GM12878 (cell line): ENCODE data around the gene DRICH1. TPM values are rescaled to one million over a fixed set of nuclear protein-coding genes. Genes with fewer than 3 reads are reported as not detected.

Source experiments
- ATAC-seq: fragments of 200-7000 bp; cut with Tn5 transposase; 3 replicates; pipeline ENCODE4 v1.9.1; 2020; ENCODE audit warnings: mild to moderate bottlenecking, moderate library complexity
- BruUV-seq: library from RNA; stranded (reverse); fragments of 400-500 nt; replicated peaks from 2 replicates; lab custom pipeline; 2021; lab: Mats Ljungman, UMichigan
- CTCF ChIA-PET: fragments of 300-600 bp; sonication (Branson Sonifier 250); formaldehyde crosslinking; extraction: SDS; loops from one replicate; lab custom pipeline; 2021; ENCODE audit warnings: inconsistent platforms; lab: Yijun Ruan, JAX
- POLR2A ChIA-PET: fragments of 350-600 bp; formaldehyde crosslinking; extraction: SDS; loops from one replicate; lab custom pipeline; 2021; ENCODE audit warnings: inconsistent platforms; lab: Charles Lee
- RAD21 ChIA-PET: fragments of 300-600 bp; sonication (Branson Sonifier 250); formaldehyde crosslinking; loops from one replicate; lab custom pipeline; 2023; ENCODE audit warnings: antibody characterized with exemption; ENCODE audit not compliant: unreplicated experiment; lab: Charles Lee
- SMC1A ChIA-PET: fragments of 300-600 bp; sonication (Branson Sonifier 250); formaldehyde crosslinking; loops from one replicate; lab custom pipeline; 2023; ENCODE audit not compliant: unreplicated experiment, uncharacterized antibody; lab: Charles Lee
- DNase-seq: peaks from one replicate; pipeline ENCODE4 v3.0.0-alpha.2; 2011; ENCODE audit warnings: low read depth, low spot score
- FAIRE-seq: peaks from 3 replicates; lab custom pipeline; 2011; peaks lifted over from hg19 to GRCh38; lab: Jason Lieb, UNC
- H2AFZ ChIP-seq: 2 replicates; pipeline ENCODE4 v1.6.0; 2011; ENCODE audit warnings: low read depth, low read length, control low read depth; ENCODE audit not compliant: control insufficient read depth
- H3K27ac ChIP-seq: 2 replicates; pipeline ENCODE4 v1.5.1; 2011; ENCODE audit warnings: control low read depth; ENCODE audit not compliant: control insufficient read depth, insufficient read depth
- H3K27me3 ChIP-seq, 2 experiments: replicated peaks in 1 of 2; 2 replicates each; pipeline versions ENCODE4 v1.6.0 to v1.6.1; 2011; ENCODE audit warnings: low read length in 1 of 2; ENCODE audit not compliant: control insufficient read depth in 2 of 2, insufficient read depth in 2 of 2
- H3K36me3 ChIP-seq, 2 experiments: 2 replicates each; pipeline ENCODE4 v1.5.1; 2011; ENCODE audit warnings: low read length in 1 of 2; ENCODE audit not compliant: control insufficient read depth in 2 of 2, insufficient read depth in 2 of 2
- H3K4me1 ChIP-seq: 2 replicates; pipeline ENCODE4 v1.6.1; 2011; ENCODE audit warnings: mild to moderate bottlenecking, low read length, moderate library complexity, mixed read lengths; ENCODE audit not compliant: control insufficient read depth, insufficient read depth
- H3K4me2 ChIP-seq: 2 replicates; pipeline ENCODE4 v1.6.0; 2011; ENCODE audit warnings: control low read depth; ENCODE audit not compliant: control insufficient read depth, insufficient read depth
- H3K4me3 ChIP-seq: fragments of 200-600 bp; sonication (generic); 2 replicates; pipeline ENCODE4 v1.5.1; 2016
- H3K79me2 ChIP-seq: 2 replicates; pipeline ENCODE4 v1.6.0; 2011; ENCODE audit warnings: low read length; ENCODE audit not compliant: control insufficient read depth, insufficient read depth
- H3K9ac ChIP-seq: 2 replicates; pipeline ENCODE4 v1.8.0; 2011; ENCODE audit warnings: low read length, control low read depth, mixed read lengths; ENCODE audit not compliant: control insufficient read depth, insufficient read depth
- H3K9me3 ChIP-seq: replicated peaks from 3 replicates; pipeline ENCODE4 v1.5.1; 2011; ENCODE audit warnings: mild to moderate bottlenecking, low read length; ENCODE audit not compliant: control insufficient read depth, insufficient read depth
- H4K20me1 ChIP-seq: 2 replicates; pipeline ENCODE4 v1.6.0; 2011; ENCODE audit not compliant: control insufficient read depth, insufficient read depth
- CREM ChIP-seq: IDR thresholded peaks from 2 replicates; pipeline ENCODE4 v1.6.1; 2014; ENCODE audit warnings: antibody characterized with exemption, low read depth
- EGR1 ChIP-seq, 2 experiments: IDR thresholded peaks; 1 replicate in 1 of 2; 2 replicates in 1 of 2; pipeline ENCODE4 v1.6.1; 2011 to 2012; ENCODE audit warnings: low read depth in 2 of 2, low read length in 2 of 2, borderline replicate concordance in 1 of 2, mild to moderate bottlenecking in 1 of 2, moderate library complexity in 1 of 2
- FOXM1 ChIP-seq: IDR thresholded peaks from 2 replicates; pipeline ENCODE4 v1.6.1; 2012; ENCODE audit warnings: low read depth, mild to moderate bottlenecking, inconsistent platforms, low read length, moderate library complexity
- IKZF2 ChIP-seq, 2 experiments: fragments of 450-650 bp; IDR thresholded peaks; 2 replicates each; pipeline ENCODE4 v1.6.1; 2017; ENCODE audit warnings: mild to moderate bottlenecking in 2 of 2, moderate library complexity in 2 of 2
- MEF2A ChIP-seq: IDR thresholded peaks from 2 replicates; pipeline ENCODE4 v1.6.1; 2011; ENCODE audit warnings: low read depth, mild to moderate bottlenecking, low read length, moderate library complexity; ENCODE audit not compliant: insufficient read depth
- RB1 ChIP-seq: fragments of 450-650 bp; formaldehyde crosslinking; IDR thresholded peaks from 2 replicates; pipeline ENCODE4 v1.6.1; 2017; ENCODE audit warnings: mild to moderate bottlenecking, borderline replicate concordance
- RELB ChIP-seq: fragments of 450-650 bp; IDR thresholded peaks from 2 replicates; pipeline ENCODE4 v1.6.1; 2017; ENCODE audit warnings: low read depth, mild to moderate bottlenecking, moderate library complexity
- SRF ChIP-seq, 2 experiments: IDR thresholded peaks; 2 replicates each; pipeline ENCODE4 v1.6.1; 2011; ENCODE audit warnings: low read depth in 2 of 2, low read length in 2 of 2, mild to moderate bottlenecking in 1 of 2, moderate library complexity in 1 of 2
- USF2 ChIP-seq: IDR thresholded peaks from 2 replicates; pipeline ENCODE4 v1.6.1; 2011; ENCODE audit warnings: low read depth, low read length, improper control_type of control experiment, borderline replicate concordance
- ZSCAN29 ChIP-seq: fragments of 450-650 bp; IDR thresholded peaks from 2 replicates; pipeline ENCODE4 v1.6.1; 2017; ENCODE audit warnings: mild to moderate bottlenecking, moderate library complexity
- WGBS: methylation state at CpG from one replicate; pipeline ENCODE4 v1.1.6; 2016; ENCODE audit warnings: low lambda C conversion rate; ENCODE audit not compliant: insufficient replicate concordance, insufficient coverage; ENCODE audit errors: missing lambda C conversion rate; 5-methylcytosine and 5-hydroxymethylcytosine counted together
- in situ Hi-C: fragments of 300-500 bp; cut with MboI; formaldehyde crosslinking; loops from 9 replicates; pipeline ENCODE4 v1.14.3; 2018; ENCODE audit warnings: mixed read lengths
- intact Hi-C: fragments of 100-400 bp; cut with micrococcal nuclease; formaldehyde crosslinking; loops from one replicate; pipeline ENCODE4 v1.14.2; 2022; ENCODE audit not compliant: unreplicated experiment
- polyA plus RNA-seq, 11 experiments: library from polyadenylated mRNA; depleted of rRNA in 4 of 11; unstranded in 6 of 11; stranded (reverse) in 5 of 11; fragments of >200 nt; fragmentation: Nextera tagmentation in 4 of 11; fragmentation: Illumina TruSeq in 1 of 11; extraction: Ambion mirVana in 4 of 11; extraction: Trizol in 1 of 11; gene quantifications; 1 replicate in 1 of 11; 2 replicates in 10 of 11; pipeline versions ENCODE4 v1.2.1 to v1.2.3, GENCODE V29; 2011 to 2016; ENCODE audit warnings: inconsistent platforms in 2 of 11, missing spikeins in 2 of 11, low read depth in 1 of 11
- total RNA-seq, 4 experiments: library from RNA; depleted of rRNA in 3 of 4; stranded (reverse); fragments of >200 nt in 3 of 4; fragmentation: Illumina TruSeq in 1 of 4; extraction: Trizol in 1 of 4; gene quantifications; 2 replicates each; pipeline versions ENCODE4 v1.2.1 to v1.2.3, GENCODE V29; 2013 to 2021

Gene DRICH1
- total and polyA plus RNA-seq, 10 of the 15 experiments (the other 5 are each of a cell fraction or from before 2014, with no cell fraction given) = not detected

- FAIRE-seq (no peak), DNase-seq (no peak), ATAC-seq (no peak)
- intact Hi-C loops = no loop called here
- no peaks in the 10 kb centered on the region for H4K20me1 ChIP-seq
- no peak overlapping the region for H3K4me3 ChIP-seq
- no peak for TF ChIP-seq ZSCAN29
- TF ChIP-seq IKZF2 (IDR thresholded peaks at IDR 0.05) = no peak
- TF ChIP-seq RELB = no peak
- no peak for TF ChIP-seq MEF2A
- no peak for TF ChIP-seq RB1
- no peak for TF ChIP-seq EGR1 (IDR thresholded peaks at IDR 0.05; ENCODE audit: borderline replicate concordance in 1 of 2, low read depth in 2 of 2, low read length in 2 of 2)
- TF ChIP-seq SRF (IDR thresholded peaks at IDR 0.05; ENCODE audit: low read depth in 2 of 2, low read length in 2 of 2) = no peak
- no peak for TF ChIP-seq USF2
- no peak for TF ChIP-seq FOXM1
- no peak for TF ChIP-seq CREM
- in situ Hi-C loops = no loop called here
- POLR2A ChIA-PET = no interaction called here
- SMC1A ChIA-PET = no interaction called here
- CTCF ChIA-PET = no interaction called here
- no peaks in the 10 kb centered on the region; the same call in 1 of the 2 replicates for H3K4me1 ChIP-seq
- no TSS peak for BruUV-seq
- H3K36me3 ChIP-seq = no peaks in the 10 kb centered on the region
- H3K9me3 ChIP-seq = no peaks in the 10 kb centered on the region
- no peak overlapping the region for H3K27ac ChIP-seq
- H2AFZ ChIP-seq = no peak overlapping the region
- H3K9ac ChIP-seq = no peak overlapping the region
- RAD21 ChIA-PET = no interaction called here
- H3K27me3 ChIP-seq = no peaks in the 10 kb centered on the region
- WGBS = 54% methylated on average over 7 of the region's 7 CpGs
- H3K79me2 ChIP-seq = no peaks in the 10 kb centered on the region
- no peak overlapping the region for H3K4me2 ChIP-seq
These were observed 18.7 kb downstream of the DRICH1 start for GRCh38 chr22:23613193-23613972.
